Embryonic facial prominence (tissue), 1 donor: ENCODE results near the gene TTC38.
"Not testable (repeated sequence)": the region's sequence is repeated elsewhere in the genome, so short reads cannot be mapped to it uniquely, and the experiment has no call there.

Experiments used
- DNase-seq: peaks from one replicate; pipeline ENCODE4 v3.0.0-alpha.2; 2016; ENCODE audit errors: extremely low spot score

TTC38 gene

DNA sequence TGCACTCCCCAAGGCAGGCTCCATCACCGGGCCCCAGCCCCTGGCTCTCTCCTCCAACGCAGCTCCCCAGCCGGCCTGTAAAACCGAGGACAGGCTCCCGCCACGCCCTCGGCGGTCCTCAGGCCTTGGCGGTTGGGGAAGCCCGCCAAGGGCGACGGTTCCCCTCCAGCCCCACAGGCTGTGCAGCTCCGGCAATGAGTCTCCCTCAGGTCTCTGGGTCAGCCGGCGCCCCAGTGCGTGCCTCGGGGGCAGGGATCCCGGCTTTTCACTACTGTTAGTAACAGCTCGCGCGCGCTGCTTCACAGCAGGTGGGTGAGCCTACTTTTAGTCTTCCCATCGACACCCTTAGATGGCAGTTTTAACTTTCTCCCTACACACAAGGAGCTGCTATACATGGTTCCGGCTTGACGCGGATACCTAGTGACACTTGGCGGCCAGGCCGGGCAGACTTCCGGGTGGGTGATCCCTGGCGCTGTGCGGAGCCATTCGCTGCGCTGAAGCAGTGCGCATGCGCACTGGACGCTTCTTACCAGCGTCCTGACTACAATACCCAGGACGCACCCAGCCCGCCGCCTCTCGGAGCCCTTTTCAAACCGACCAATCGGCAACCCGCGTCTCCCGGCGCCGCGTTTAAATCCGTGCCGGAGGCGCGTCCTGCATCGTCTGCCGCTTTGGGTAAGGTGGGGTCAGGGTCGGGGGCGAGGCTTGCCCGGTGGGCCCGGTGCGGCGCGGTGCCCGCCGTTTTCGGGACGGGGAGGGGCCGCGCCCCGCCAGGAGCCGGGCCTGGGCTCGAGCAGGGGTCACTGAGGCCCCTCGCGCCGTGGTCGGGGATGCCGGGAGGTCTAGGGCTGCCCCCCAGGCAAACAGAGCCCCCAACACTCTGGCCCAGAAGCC lies 28.7 kb downstream of the TTC38 start, which contains the start of gene GTSE1:
TSS of gene GTSE1 (plus strand) at position 614 of the 894 bp plus-strand sequence. CDS start 531 bp downstream, outside the sequence.
- peak; percentile 93 for DNase-seq

GRCh38 chr22:46297151-46297812 lies 29.5 kb downstream of the TTC38 start:
- DNase-seq: no peak

- DNase-seq: no peak
Observed at GRCh38 chr22:46299101-46299500, 31.3 kb downstream of the TTC38 start.

- no peak for DNase-seq
Observed at GRCh38 chr22:46300491-46300890, 32.7 kb downstream of the TTC38 start.

DNA sequence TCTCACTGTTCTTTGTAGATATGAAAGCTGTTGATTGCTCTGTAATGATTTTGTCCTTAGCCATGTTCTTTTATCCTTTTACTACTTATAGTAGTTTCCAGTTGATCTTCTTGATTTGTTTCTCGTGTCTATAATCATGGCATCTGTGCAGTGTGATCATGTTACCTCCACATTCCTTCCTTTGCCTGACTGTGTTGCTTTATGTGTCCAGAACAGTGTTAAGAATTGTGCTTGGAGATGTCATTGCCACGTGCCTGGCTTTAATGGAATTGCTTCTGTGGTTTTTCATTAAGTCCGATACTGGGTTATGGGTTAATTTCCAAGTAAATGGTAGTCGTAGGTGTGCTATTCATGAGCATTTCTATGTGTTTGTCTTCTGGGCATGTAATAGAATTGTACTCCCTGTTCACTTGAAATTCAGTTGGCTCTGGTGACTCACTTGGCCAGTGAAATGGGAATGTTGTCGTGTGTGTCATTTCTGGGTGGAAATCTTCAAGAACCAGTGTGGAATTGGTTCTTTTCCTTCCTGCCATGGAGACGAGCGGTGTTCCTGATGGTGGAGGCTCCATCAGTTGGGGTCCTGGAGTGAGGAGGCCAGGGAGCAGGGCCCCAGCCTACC lies 35.6 kb downstream of the TTC38 start:
- DNase-seq: no peak

GRCh38 chr22:46308283-46308988 lies 40.6 kb downstream of the TTC38 start:
- no peak for DNase-seq

DNA sequence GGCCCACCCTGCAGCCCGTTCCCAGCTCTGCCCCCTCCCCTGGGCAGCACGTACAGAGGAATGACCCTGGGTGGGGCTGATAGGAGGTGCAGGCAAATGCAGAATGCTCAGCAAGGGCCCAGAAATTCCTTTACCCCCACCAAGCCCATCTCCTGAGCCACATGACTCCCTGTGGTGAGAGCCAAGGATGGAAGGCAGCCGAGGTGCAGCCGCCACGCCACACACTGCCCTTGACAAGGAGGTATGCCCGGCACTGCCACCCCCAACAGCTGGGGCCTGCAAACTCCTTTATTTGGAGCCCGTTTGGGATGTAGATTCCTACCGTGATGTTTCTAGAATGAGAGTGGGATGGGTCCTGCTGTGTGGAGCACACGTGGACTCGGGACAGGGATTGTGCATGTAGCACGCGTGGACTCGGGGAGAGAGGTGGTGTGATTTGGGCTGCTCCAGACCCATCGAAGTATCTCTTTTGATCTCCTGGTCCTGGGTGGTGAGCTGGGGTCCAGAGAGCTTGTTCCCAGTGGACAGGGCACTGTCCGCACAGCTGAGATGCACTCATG lies 41.8 kb downstream of the TTC38 start:
- DNase-seq: no peak

- DNase-seq: no peak
Observed at GRCh38 chr22:46312056-46312455, 44.2 kb downstream of the TTC38 start.

DNA sequence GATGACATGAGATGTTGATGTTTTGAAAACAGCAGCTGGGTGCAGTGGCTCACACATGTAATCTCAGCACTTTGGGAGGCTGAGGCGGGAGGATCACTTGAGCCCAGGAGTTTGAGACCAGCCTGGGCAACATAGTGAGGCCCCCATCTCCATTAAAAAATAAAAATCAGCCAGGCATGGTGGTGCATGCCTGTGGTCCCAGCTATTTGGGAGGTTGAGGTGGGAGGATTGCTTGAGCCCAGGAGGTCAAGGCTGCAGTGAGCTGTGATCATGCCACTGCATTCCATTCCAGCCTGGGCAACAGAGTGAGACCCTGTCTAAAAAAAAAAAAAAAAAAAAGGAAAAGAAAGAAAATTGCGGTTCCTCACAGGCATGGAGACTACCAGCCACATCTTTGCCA lies 45.0 kb downstream of the TTC38 start:
- not testable (repeated sequence) for DNase-seq

- DNase-seq: no peak
Observed at GRCh38 chr22:46315976-46316375, 48.2 kb downstream of the TTC38 start.

- DNase-seq: no peak
Observed at GRCh38 chr22:46317646-46318045, 49.8 kb downstream of the TTC38 start.

DNA sequence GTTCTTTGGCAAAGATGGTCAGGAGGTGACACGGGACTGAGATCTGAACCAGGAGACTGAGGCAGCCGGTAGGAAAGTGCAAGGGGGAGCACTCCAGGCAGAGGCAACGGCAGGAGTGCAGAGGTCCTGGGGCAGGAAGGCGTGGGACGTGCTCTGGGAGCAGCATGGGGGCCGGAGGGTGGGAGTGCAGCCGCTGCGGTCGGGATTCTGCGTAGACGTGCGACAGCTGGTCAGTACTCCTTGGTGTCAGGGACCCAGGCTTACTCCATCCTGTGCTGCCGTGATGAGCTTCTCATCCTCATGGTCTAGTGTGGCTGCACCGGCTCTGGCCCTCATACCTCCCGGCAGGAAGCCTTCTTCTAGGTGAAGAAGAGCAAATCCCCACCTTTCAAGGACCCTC lies 50.8 kb downstream of the TTC38 start:
- no peak for DNase-seq

DNA sequence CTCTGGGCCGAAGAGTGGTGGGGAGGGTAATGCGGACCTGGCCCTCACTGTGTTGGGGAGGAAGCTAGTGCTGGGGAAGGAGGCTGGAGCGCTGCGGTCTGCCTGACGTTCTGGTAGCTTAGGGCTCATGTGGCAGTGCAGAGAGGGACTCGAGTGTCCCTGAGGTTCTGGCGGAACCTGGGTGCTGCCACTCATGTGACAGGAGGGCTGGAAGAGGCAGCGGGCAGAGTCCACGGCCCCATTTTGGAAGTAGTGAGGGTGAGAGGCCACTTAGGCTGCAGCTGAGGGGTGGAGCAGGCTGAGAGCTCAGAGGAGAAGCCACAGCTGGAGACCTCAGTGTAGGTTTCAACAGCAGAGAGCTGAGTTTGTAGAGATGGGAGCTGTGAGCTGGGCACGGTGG lies 51.5 kb downstream of the TTC38 start:
- no peak for DNase-seq

DNA sequence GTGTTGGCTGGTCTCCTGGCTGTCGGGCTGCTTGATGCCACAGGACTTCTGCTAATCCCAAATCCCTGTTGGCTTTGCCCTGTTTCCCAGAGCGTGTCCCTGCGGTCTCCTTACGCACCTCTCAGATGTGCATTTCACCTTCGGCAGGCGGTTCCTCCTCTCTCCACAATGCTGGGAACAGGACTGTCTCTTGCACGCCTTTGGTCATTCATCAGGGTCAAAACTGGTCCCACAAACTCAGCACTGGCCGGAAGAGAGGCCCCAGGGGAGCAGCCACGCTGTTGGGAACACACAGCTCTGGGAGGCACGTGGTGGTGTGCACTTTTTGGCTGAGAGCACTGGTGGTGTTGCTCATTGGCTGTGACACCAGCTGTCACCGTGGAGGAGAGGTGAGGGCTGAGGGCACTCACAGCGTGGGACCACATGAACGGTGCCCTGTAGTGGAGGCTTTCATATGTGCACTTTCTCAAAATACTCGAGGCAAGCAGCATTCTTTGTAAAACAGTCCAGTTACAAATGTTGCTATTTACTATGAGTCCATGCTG lies 52.4 kb downstream of the TTC38 start:
- no peak for DNase-seq

GRCh38 chr22:46320716-46321386 lies 53.0 kb downstream of the TTC38 start:
- no peak for DNase-seq

- no peak for DNase-seq
Observed at GRCh38 chr22:46322711-46323110, 54.9 kb downstream of the TTC38 start.

GRCh38 chr22:46323162-46323561 lies 55.4 kb downstream of the TTC38 start:
- DNase-seq: no peak

DNA sequence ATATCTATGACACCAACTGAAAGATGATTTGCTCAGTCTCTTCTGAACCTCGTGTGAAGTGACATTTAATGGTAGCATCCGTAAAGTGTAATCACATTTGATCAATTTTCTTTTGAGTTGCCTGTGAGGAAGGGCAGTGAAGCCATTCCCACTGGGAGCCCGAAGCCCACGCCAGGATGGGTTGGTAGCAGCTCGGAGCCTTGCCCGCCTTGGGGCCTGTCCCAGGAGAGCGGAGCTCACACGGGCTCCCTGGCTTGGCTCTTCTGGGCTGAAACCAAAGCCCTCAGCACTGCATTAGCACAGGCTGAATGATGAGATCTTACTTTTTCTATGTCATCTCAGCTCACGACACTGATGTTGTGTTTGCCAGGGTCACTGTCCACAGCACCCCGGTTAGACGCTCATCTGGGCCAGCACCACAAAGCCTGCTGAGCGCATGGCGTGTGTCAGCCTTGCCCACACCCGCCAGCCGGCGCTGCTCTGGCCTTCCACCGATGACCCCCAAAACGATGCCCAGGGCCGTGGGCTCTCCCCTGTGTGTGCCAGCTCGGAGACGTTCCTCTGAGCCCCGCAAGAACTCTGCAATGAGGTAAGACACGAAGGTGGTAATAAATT lies 58.4 kb downstream of the TTC38 start:
- DNase-seq: no peak

DNA sequence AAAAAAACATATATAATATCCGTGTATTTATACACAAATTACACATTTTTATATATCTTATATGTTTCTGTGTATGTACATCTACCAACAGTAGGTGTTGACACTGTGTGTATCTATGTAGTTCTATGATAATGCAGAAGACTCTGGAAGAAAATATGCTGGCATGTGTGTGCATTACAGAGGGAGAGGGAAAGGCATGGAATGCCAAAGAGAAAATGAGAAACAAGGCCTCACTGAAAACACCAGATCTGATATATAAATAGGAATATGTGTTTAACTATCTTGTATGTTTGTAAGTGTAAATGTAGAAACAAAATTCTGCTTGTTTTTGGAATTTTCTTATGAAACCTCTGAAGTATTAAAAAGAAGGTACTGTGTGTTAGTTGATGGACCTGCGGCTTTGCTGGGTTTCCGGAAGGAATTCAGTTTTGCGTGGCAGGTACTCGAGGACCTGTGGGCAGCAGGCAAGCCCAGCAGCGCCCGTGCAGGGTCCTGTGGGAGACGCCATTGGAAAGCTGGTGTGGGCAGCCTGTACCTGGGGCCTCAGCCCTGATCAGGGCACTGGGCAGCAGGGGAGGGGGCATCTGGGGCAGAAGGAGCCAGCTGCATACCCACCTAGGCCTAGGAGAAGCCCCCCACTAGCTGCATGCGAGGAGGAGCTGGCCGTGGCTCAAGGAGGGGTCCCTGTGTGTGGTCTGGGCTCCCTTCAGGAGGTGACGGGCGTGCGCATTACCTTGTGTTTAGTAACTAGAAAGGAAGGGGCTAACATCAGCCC lies 60.1 kb downstream of the TTC38 start:
- DNase-seq: no peak

DNA sequence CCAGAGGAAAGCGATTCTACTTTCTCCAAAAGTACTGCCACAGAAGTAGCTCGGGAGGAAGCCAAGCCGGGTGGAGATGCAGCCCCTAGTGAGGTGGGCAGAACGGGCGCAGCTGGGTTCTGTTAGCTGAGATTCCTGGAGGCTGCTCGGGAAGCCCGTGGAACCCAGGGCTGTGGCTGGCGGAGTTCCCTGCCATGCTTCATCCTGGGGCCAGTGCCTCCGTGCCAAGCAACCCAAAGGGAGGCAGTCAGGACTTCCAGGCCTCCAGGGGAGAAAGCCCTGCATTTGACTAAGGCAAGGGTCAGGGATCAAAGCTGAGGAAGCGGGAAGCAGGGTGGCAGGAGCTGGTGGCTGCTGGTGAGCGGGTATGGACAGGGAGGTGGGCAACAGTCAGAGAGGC lies 61.0 kb downstream of the TTC38 start:
- DNase-seq: no peak
